PC-9 (cell line): Measurements from ENCODE around the gene TM4SF5. TPM values are rescaled to one million over a fixed set of nuclear protein-coding genes. Genes with fewer than 3 reads are reported as not detected.

Experiments
- BruUV-seq: library from RNA; stranded (reverse); fragments of 400-500 nt; replicated peaks from 2 replicates; lab custom pipeline; 2021; lab: Mats Ljungman, UMichigan
- CTCF ChIA-PET: fragments of 300-600 bp; sonication (Branson Sonifier 250); formaldehyde crosslinking; loops from one replicate; lab custom pipeline; 2022; ENCODE audit warnings: antibody characterized with exemption; lab: Charles Lee
- POLR2A ChIA-PET: fragments of 300-600 bp; sonication (Branson Sonifier 250); formaldehyde crosslinking; loops from one replicate; lab custom pipeline; 2022; ENCODE audit warnings: antibody characterized with exemption; ENCODE audit not compliant: unreplicated experiment; lab: Charles Lee
- DNase-seq, 2 experiments: peaks; one replicate each; pipeline versions ENCODE4 v3.0.0 to v3.0.0-alpha.2; 2015 to 2022; ENCODE audit warnings: mixed read lengths in 1 of 2
- H2AFZ ChIP-seq: fragments of 200-600 bp; sonication (generic); 2 replicates; pipeline ENCODE4 v1.8.1; 2017; ENCODE audit warnings: antibody characterized with exemption
- H3F3A ChIP-seq: fragments of 200-600 bp; sonication (generic); 2 replicates; pipeline ENCODE4 v1.8.1; 2017; ENCODE audit warnings: antibody characterized with exemption, mild to moderate bottlenecking, low read depth; ENCODE audit not compliant: insufficient read depth
- H3K27ac ChIP-seq: fragments of 200-600 bp; sonication (generic); 2 replicates; pipeline ENCODE4 v1.6.1; 2016; ENCODE audit warnings: mixed run types
- H3K27me3 ChIP-seq: fragments of 200-600 bp; sonication (generic); 2 replicates; pipeline ENCODE4 v1.6.1; 2016; ENCODE audit warnings: low read depth, mixed run types; ENCODE audit not compliant: insufficient read depth
- H3K36me3 ChIP-seq: fragments of 200-600 bp; sonication (generic); 2 replicates; pipeline ENCODE4 v1.6.1; 2016; ENCODE audit warnings: low read depth, mixed run types
- H3K4me1 ChIP-seq: fragments of 200-600 bp; sonication (generic); replicated peaks from 2 replicates; pipeline ENCODE4 v1.6.1; 2016; ENCODE audit warnings: mixed run types; ENCODE audit not compliant: insufficient read depth
- H3K4me2 ChIP-seq: fragments of 200-600 bp; sonication (generic); 2 replicates; pipeline ENCODE4 v1.6.1; 2017; ENCODE audit warnings: mixed run types
- H3K4me3 ChIP-seq: fragments of 200-600 bp; sonication (generic); 2 replicates; pipeline ENCODE4 v1.6.1; 2016; ENCODE audit warnings: mixed run types
- H3K79me2 ChIP-seq: fragments of 200-600 bp; sonication (generic); 2 replicates; pipeline ENCODE4 v1.6.1; 2017; ENCODE audit warnings: low read depth, mixed run types
- H3K9me2 ChIP-seq: fragments of 200-600 bp; sonication (generic); 2 replicates; pipeline ENCODE4 v1.8.1; 2017; ENCODE audit warnings: mild to moderate bottlenecking; ENCODE audit not compliant: insufficient read depth
- H3K9me3 ChIP-seq: fragments of 200-600 bp; sonication (generic); 2 replicates; pipeline ENCODE4 v1.8.1; 2016; ENCODE audit warnings: low read depth; ENCODE audit not compliant: insufficient read depth
- H4K20me1 ChIP-seq: fragments of 200-600 bp; sonication (generic); 2 replicates; pipeline ENCODE4 v1.8.1; 2017; ENCODE audit not compliant: insufficient read depth
- CTCF ChIP-seq: fragments of 200-600 bp; sonication (generic); conservative IDR thresholded peaks from 2 replicates; pipeline ENCODE4 v1.6.1; 2017; ENCODE audit warnings: mixed run types, antibody characterized with exemption, mild to moderate bottlenecking, moderate library complexity
- EZH2 ChIP-seq: fragments of 200-600 bp; sonication (generic); IDR thresholded peaks from 2 replicates; pipeline ENCODE4 v1.8.0; 2017; ENCODE audit warnings: antibody characterized with exemption, low read depth
- intact Hi-C: fragments of 100-400 bp; cut with micrococcal nuclease; formaldehyde crosslinking; loops from one replicate; pipeline ENCODE4 v1.10.0; 2022; ENCODE audit not compliant: unreplicated experiment
- total RNA-seq: library from RNA; stranded (reverse); gene quantifications from 2 replicates; pipeline ENCODE4 v1.2.3, GENCODE V29; 2021

The TM4SF5 gene
- total RNA-seq, 1 experiment from 2014 or later = not detected

GRCh38 chr17:4725646-4726310 lies 45.9 kb upstream of the TM4SF5 start:
- H4K20me1 ChIP-seq = no peaks in the 10 kb centered on the region
- no peaks in the 10 kb centered on the region for H3K9me3 ChIP-seq
- no peak for DNase-seq
- peaks cover 27% of the 10 kb centered on the region for H3K4me1 ChIP-seq
- POLR2A ChIA-PET = no interaction called here
- BruUV-seq = no TSS peak
- TF ChIP-seq CTCF (no peak), EZH2 (no peak)
- H2AFZ ChIP-seq = no peak overlapping the region
- H3K9me2 ChIP-seq = no peaks in the 10 kb centered on the region
- no peak overlapping the region for H3K4me3 ChIP-seq
- no peaks in the 10 kb centered on the region for H3K79me2 ChIP-seq
- no peaks in the 10 kb centered on the region for H3K36me3 ChIP-seq
- intact Hi-C loops = no loop called here
- CTCF ChIA-PET = no interaction called here
- no peaks in the 10 kb centered on the region for H3K27me3 ChIP-seq
- H3F3A ChIP-seq = peaks cover 32% of the 10 kb centered on the region
- no peak overlapping the region for H3K27ac ChIP-seq
- H3K4me2 ChIP-seq = no peak overlapping the region

- no peaks in the 10 kb centered on the region for H3K9me2 ChIP-seq
- H3K27ac ChIP-seq = no peak overlapping the region
- H4K20me1 ChIP-seq = no peaks in the 10 kb centered on the region
- H3K79me2 ChIP-seq = no peaks in the 10 kb centered on the region
- no peak overlapping the region for H2AFZ ChIP-seq
- intact Hi-C loops = no loop called here
- peaks cover 9% of the 10 kb centered on the region; the same call in 1 of the 2 replicates for H3K4me1 ChIP-seq
- H3K9me3 ChIP-seq = no peaks in the 10 kb centered on the region
- no peak overlapping the region for H3K4me2 ChIP-seq
- POLR2A ChIA-PET = no interaction called here
- BruUV-seq = no TSS peak
- TF ChIP-seq CTCF = no peak
- H3K4me3 ChIP-seq = no peak overlapping the region
- CTCF ChIA-PET = no interaction called here
- no peaks in the 10 kb centered on the region for H3K36me3 ChIP-seq
- H3F3A ChIP-seq = peaks cover 15% of the 10 kb centered on the region
- H3K27me3 ChIP-seq = no peaks in the 10 kb centered on the region
- DNase-seq = no peak
Measured at GRCh38 chr17:4728124-4728523, 43.6 kb upstream of the TM4SF5 start.

- DNase-seq = no peak
- BruUV-seq = no TSS peak
- H3K4me1 ChIP-seq = peaks cover 10% of the 10 kb centered on the region; the same call in 1 of the 2 replicates
- no peaks in the 10 kb centered on the region for H3K27me3 ChIP-seq
- intact Hi-C loops = no loop called here
- no peaks in the 10 kb centered on the region for H3K36me3 ChIP-seq
- no peaks in the 10 kb centered on the region for H4K20me1 ChIP-seq
- no peak overlapping the region for H3K4me3 ChIP-seq
- H2AFZ ChIP-seq = no peak overlapping the region
- CTCF ChIA-PET = interaction anchor here (0.6 kb wide), 1 partner anchor 110 kb away, joined by 4 read pairs; no protein-coding TSS in a partner anchor
- no peaks in the 10 kb centered on the region for H3K79me2 ChIP-seq
- H3K9me2 ChIP-seq = no peaks in the 10 kb centered on the region
- H3K27ac ChIP-seq = no peak overlapping the region
- no peak overlapping the region for H3K4me2 ChIP-seq
- H3F3A ChIP-seq = peaks cover 17% of the 10 kb centered on the region
- no peaks in the 10 kb centered on the region for H3K9me3 ChIP-seq
- POLR2A ChIA-PET = no interaction called here
- TF ChIP-seq EZH2 = no peak
- TF ChIP-seq CTCF = no peak
Measured at GRCh38 chr17:4733073-4733531, 38.6 kb upstream of the TM4SF5 start.
